T-helper 1 cell (primary cell): ENCODE results near the gene PTGIS.

ENCODE experiments used
- DNase-seq, 5 donors: peaks; one replicate each; pipeline ENCODE4 v3.0.0-alpha.2; 2012 to 2020

Gene PTGIS

GRCh38 chr20:49595811-49596561, 28.0 kb upstream of the PTGIS start:
- peak in 1 of 5 donors; percentile 86 for DNase-seq

- no peak for DNase-seq
Measured at GRCh38 chr20:49595346-49595745, 27.4 kb upstream of the PTGIS start.

GRCh38 chr20:49594931-49595315, 27.0 kb upstream of the PTGIS start:
- peak in 1 of 5 donors; percentile 44 for DNase-seq

GRCh38 chr20:49594143-49594930, 26.4 kb upstream of the PTGIS start:
- DNase-seq = peak in 1 of 5 donors; percentile 97

- peak in 1 of 5 donors; percentile 73 for DNase-seq
Measured at GRCh38 chr20:49593466-49594142, 25.7 kb upstream of the PTGIS start.

- DNase-seq = no peak
Measured at GRCh38 chr20:49592120-49592519, 24.2 kb upstream of the PTGIS start.

GRCh38 chr20:49591217-49591865, 23.4 kb upstream of the PTGIS start:
- peak in 1 of 5 donors; percentile 64 for DNase-seq

- DNase-seq = peak in 1 of 5 donors; percentile 63
Measured at GRCh38 chr20:49590163-49591017, 22.5 kb upstream of the PTGIS start.

GRCh38 chr20:49589747-49590146, 21.8 kb upstream of the PTGIS start:
- DNase-seq = no peak

GRCh38 chr20:49587111-49587570, 19.2 kb upstream of the PTGIS start:
- DNase-seq = no peak

- DNase-seq = no peak
Measured at GRCh38 chr20:49585585-49586245, 17.8 kb upstream of the PTGIS start.

- no peak for DNase-seq
Measured at GRCh38 chr20:49584418-49585382, 16.8 kb upstream of the PTGIS start.

- no peak for DNase-seq
Measured at GRCh38 chr20:49583669-49584417, 15.9 kb upstream of the PTGIS start.

- no peak for DNase-seq
Measured at GRCh38 chr20:49583343-49583668, 15.4 kb upstream of the PTGIS start.

- DNase-seq = no peak
Measured at GRCh38 chr20:49582413-49583334, 14.7 kb upstream of the PTGIS start.

- DNase-seq = no peak
Measured at GRCh38 chr20:49581482-49581881, 13.5 kb upstream of the PTGIS start.

- DNase-seq = no peak
Measured at GRCh38 chr20:49580813-49581174, 12.9 kb upstream of the PTGIS start.
